SK-N-SH (cell line): ENCODE measurements around the gene SMIM10.

Experiments used
- CTCF ChIP-seq: fragments of 200-600 bp; sonication (generic); IDR thresholded peaks from 2 replicates; pipeline ENCODE4 v1.6.1; 2017; ENCODE audit warnings: antibody characterized with exemption, mild to moderate bottlenecking, moderate library complexity
- EP300 ChIP-seq, 2 experiments: IDR thresholded peaks; 2 replicates each; pipeline versions ENCODE4 v1.4.0 to v1.6.1; 2012; ENCODE audit warnings: borderline replicate concordance in 1 of 2, low read depth in 1 of 2, low read length in 1 of 2
- FOXJ3 ChIP-seq: sonication (generic); formaldehyde crosslinking; IDR thresholded peaks from 2 replicates; pipeline ENCODE4 v1.5.1; 2020; ENCODE audit warnings: mild to moderate bottlenecking, missing genetic modification reagents
- JUND ChIP-seq: IDR thresholded peaks from 2 replicates; pipeline ENCODE4 v1.4.0; 2012
- POLR2AphosphoS5 ChIP-seq: IDR thresholded peaks from 2 replicates; pipeline ENCODE4 v1.6.1; 2012; ENCODE audit warnings: low read depth, low read length
- RAD21 ChIP-seq: IDR thresholded peaks from 2 replicates; pipeline ENCODE4 v1.6.1; 2012; ENCODE audit warnings: mild to moderate bottlenecking, low read length
- RXRA ChIP-seq: IDR thresholded peaks from 2 replicates; pipeline ENCODE4 v1.4.0; 2012; ENCODE audit warnings: low read depth, mild to moderate bottlenecking, borderline replicate concordance
- SIN3A ChIP-seq: IDR thresholded peaks from 2 replicates; pipeline ENCODE4 v1.6.1; 2012; ENCODE audit warnings: low read depth, mild to moderate bottlenecking, low read length, moderate library complexity, borderline replicate concordance
- TF ChIP-seq, protein P1 (sequence below): IDR thresholded peaks from 2 replicates; pipeline ENCODE4 v1.4.0; 2012; ENCODE audit warnings: low read depth, borderline replicate concordance

- TF ChIP-seq EP300 (IDR thresholded peaks at IDR 0.05; ENCODE audit: borderline replicate concordance in 1 of 2, low read depth in 1 of 2, low read length in 1 of 2) (no peak), SIN3A (no peak), CTCF (no peak), RXRA (no peak), RAD21 (no peak), JUND (no peak), POLR2AphosphoS5 (no peak), FOXJ3 (no peak)
- TF ChIP-seq, protein P1, sequence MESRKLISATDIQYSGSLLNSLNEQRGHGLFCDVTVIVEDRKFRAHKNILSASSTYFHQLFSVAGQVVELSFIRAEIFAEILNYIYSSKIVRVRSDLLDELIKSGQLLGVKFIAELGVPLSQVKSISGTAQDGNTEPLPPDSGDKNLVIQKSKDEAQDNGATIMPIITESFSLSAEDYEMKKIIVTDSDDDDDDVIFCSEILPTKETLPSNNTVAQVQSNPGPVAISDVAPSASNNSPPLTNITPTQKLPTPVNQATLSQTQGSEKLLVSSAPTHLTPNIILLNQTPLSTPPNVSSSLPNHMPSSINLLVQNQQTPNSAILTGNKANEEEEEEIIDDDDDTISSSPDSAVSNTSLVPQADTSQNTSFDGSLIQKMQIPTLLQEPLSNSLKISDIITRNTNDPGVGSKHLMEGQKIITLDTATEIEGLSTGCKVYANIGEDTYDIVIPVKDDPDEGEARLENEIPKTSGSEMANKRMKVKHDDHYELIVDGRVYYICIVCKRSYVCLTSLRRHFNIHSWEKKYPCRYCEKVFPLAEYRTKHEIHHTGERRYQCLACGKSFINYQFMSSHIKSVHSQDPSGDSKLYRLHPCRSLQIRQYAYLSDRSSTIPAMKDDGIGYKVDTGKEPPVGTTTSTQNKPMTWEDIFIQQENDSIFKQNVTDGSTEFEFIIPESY: no peak
Observed at GRCh38 chrX:134997646-134998045, 6.9 kb downstream of the SMIM10 start.
